IMR-90 (cell line): ENCODE measurements around the gene RYR2. TPM values are rescaled to one million over a fixed set of nuclear protein-coding genes. Genes with fewer than 3 reads are reported as not detected.

Experiments
- ATAC-seq: fragments of 200-7000 bp; cut with Tn5 transposase; 2 replicates; pipeline ENCODE4 v1.9.1; 2020; ENCODE audit warnings: low read depth, mild to moderate bottlenecking, moderate library complexity
- BruUV-seq: library from RNA; stranded (reverse); fragments of 400-500 nt; replicated peaks from 2 replicates; lab custom pipeline; 2021; lab: Mats Ljungman, UMichigan
- CTCF ChIA-PET: fragments of 300-600 bp; formaldehyde crosslinking; extraction: SDS; loops from one replicate; lab custom pipeline; 2021; ENCODE audit warnings: antibody characterized with exemption; lab: Yijun Ruan, JAX
- POLR2A ChIA-PET: fragments of 300-600 bp; sonication (Branson Sonifier 250); formaldehyde crosslinking; loops from one replicate; lab custom pipeline; 2022; ENCODE audit warnings: antibody characterized with exemption; ENCODE audit not compliant: unreplicated experiment; lab: Charles Lee
- DNase-seq: peaks from one replicate; pipeline ENCODE4 v3.0.0; 2013
- H2AFZ ChIP-seq: replicated peaks from 2 replicates; pipeline ENCODE3; 2013; ENCODE audit warnings: low read length, mild to moderate bottlenecking; ENCODE audit not compliant: poor library complexity
- H2AK5ac ChIP-seq: 2 replicates; pipeline ENCODE4 v1.6.1; 2013; ENCODE audit warnings: low read depth, low read length, inconsistent platforms
- H2AK9ac ChIP-seq: replicated peaks from 2 replicates; pipeline ENCODE3; 2013; ENCODE audit warnings: mild to moderate bottlenecking, low read depth, low read length, moderate library complexity; ENCODE audit not compliant: poor library complexity
- H2BK120ac ChIP-seq: 2 replicates; pipeline ENCODE4 v1.6.1; 2013; ENCODE audit warnings: low read depth, low read length, inconsistent platforms
- H2BK15ac ChIP-seq: 3 replicates; pipeline ENCODE4 v1.6.1; 2013; ENCODE audit warnings: low read depth, low read length, inconsistent platforms
- H2BK20ac ChIP-seq: 2 replicates; pipeline ENCODE4 v1.6.1; 2013; ENCODE audit warnings: low read depth, mild to moderate bottlenecking, inconsistent platforms, low read length, moderate library complexity
- H2BK5ac ChIP-seq: 2 replicates; pipeline ENCODE4 v1.6.1; 2013; ENCODE audit warnings: mild to moderate bottlenecking, low read depth, low read length, inconsistent platforms; ENCODE audit not compliant: poor library complexity, severe bottlenecking
- H3K14ac ChIP-seq: replicated peaks from 2 replicates; pipeline ENCODE4 v1.6.1; 2013; ENCODE audit warnings: low read depth, low read length, inconsistent platforms
- H3K18ac ChIP-seq: 2 replicates; pipeline ENCODE4 v1.6.1; 2013; ENCODE audit warnings: low read depth, low read length, control low read depth
- H3K23ac ChIP-seq: 2 replicates; pipeline ENCODE4 v1.6.1; 2013; ENCODE audit warnings: low read depth, low read length, inconsistent platforms
- H3K27ac ChIP-seq: 2 replicates; pipeline ENCODE4 v1.5.1; 2013; ENCODE audit warnings: mild to moderate bottlenecking, control low read depth, low read length; ENCODE audit not compliant: insufficient read depth
- H3K27me3 ChIP-seq: 2 replicates; pipeline ENCODE4 v1.6.1; 2013; ENCODE audit warnings: low read length; ENCODE audit not compliant: control insufficient read depth, insufficient read depth
- H3K36me3 ChIP-seq: 2 replicates; pipeline ENCODE4 v1.6.1; 2013; ENCODE audit warnings: low read length, mixed read lengths; ENCODE audit not compliant: control insufficient read depth, insufficient read depth
- H3K4ac ChIP-seq: 2 replicates; pipeline ENCODE4 v1.6.1; 2013; ENCODE audit warnings: low read depth, low read length, inconsistent platforms
- H3K4me1 ChIP-seq: 2 replicates; pipeline ENCODE4 v1.6.1; 2013; ENCODE audit warnings: low read length, mixed read lengths; ENCODE audit not compliant: control insufficient read depth, insufficient read depth
- H3K4me2 ChIP-seq: 2 replicates; pipeline ENCODE4 v1.6.1; 2013; ENCODE audit warnings: low read depth, mild to moderate bottlenecking, control low read depth, low read length, moderate library complexity
- H3K4me3 ChIP-seq: 2 replicates; pipeline ENCODE4 v1.5.1; 2013; ENCODE audit warnings: low read depth, mild to moderate bottlenecking, control low read depth, low read length, moderate library complexity; ENCODE audit not compliant: insufficient read depth
- H3K56ac ChIP-seq: 2 replicates; pipeline ENCODE4 v1.6.1; 2013; ENCODE audit warnings: low read length, inconsistent platforms; ENCODE audit not compliant: insufficient read depth; ENCODE audit errors: extremely low read depth
- H3K79me1 ChIP-seq, 2 experiments: 2 replicates each; pipeline ENCODE4 v1.6.1; 2013; ENCODE audit warnings: low read length in 2 of 2, inconsistent platforms in 1 of 2, low read depth in 1 of 2
- H3K9ac ChIP-seq: 2 replicates; pipeline ENCODE4 v1.6.1; 2013; ENCODE audit warnings: low read depth, low read length, control low read depth
- H3K9me1 ChIP-seq: 2 replicates; pipeline ENCODE4 v1.6.1; 2013; ENCODE audit warnings: low read length, inconsistent platforms; ENCODE audit not compliant: insufficient read depth
- H3K9me3 ChIP-seq: 2 replicates; pipeline ENCODE4 v1.6.1; 2013; ENCODE audit warnings: low read length; ENCODE audit not compliant: control insufficient read depth, insufficient read depth
- H4K20me1 ChIP-seq: 2 replicates; pipeline ENCODE4 v1.6.1; 2013; ENCODE audit warnings: low read length, inconsistent platforms; ENCODE audit not compliant: insufficient read depth
- H4K5ac ChIP-seq: 2 replicates; pipeline ENCODE4 v1.6.1; 2013; ENCODE audit warnings: mild to moderate bottlenecking, low read depth, low read length, control low read depth
- H4K8ac ChIP-seq, 2 experiments: 2 replicates each; pipeline ENCODE4 v1.6.1; 2013; ENCODE audit warnings: low read depth in 2 of 2, low read length in 2 of 2, control low read depth in 1 of 2, inconsistent platforms in 1 of 2
- H4K91ac ChIP-seq: 2 replicates; pipeline ENCODE4 v1.6.1; 2013; ENCODE audit warnings: low read depth, low read length, inconsistent platforms; ENCODE audit not compliant: insufficient read depth
- BHLHE40 ChIP-seq: fragments of 150-350 bp; IDR thresholded peaks from 2 replicates; pipeline ENCODE4 v1.6.1; 2016; ENCODE audit warnings: mild to moderate bottlenecking, low read depth, low read length
- CEBPB ChIP-seq: IDR thresholded peaks from 2 replicates; pipeline ENCODE4 v1.6.1; 2012; ENCODE audit warnings: low read depth, low read length, improper control_type of control experiment
- CHD1 ChIP-seq: IDR thresholded peaks from 2 replicates; pipeline ENCODE4 v1.6.1; 2012; ENCODE audit warnings: low read depth, low read length, improper control_type of control experiment
- ELK1 ChIP-seq: fragments of 150-350 bp; IDR thresholded peaks from 2 replicates; pipeline ENCODE4 v1.6.1; 2016; ENCODE audit warnings: low read depth, mild to moderate bottlenecking, low read length, moderate library complexity, borderline replicate concordance
- FOS ChIP-seq: fragments of 150-350 bp; IDR thresholded peaks from 2 replicates; pipeline ENCODE4 v1.6.1; 2016; ENCODE audit warnings: low read depth, low read length
- MAFK ChIP-seq: IDR thresholded peaks from 2 replicates; pipeline ENCODE4 v1.6.1; 2012; ENCODE audit warnings: low read depth, low read length, improper control_type of control experiment
- MAZ ChIP-seq: IDR thresholded peaks from 2 replicates; pipeline ENCODE4 v1.6.1; 2012; ENCODE audit warnings: low read depth, mild to moderate bottlenecking, low read length, improper control_type of control experiment, moderate library complexity, borderline replicate concordance
- MXI1 ChIP-seq: IDR thresholded peaks from 2 replicates; pipeline ENCODE4 v1.6.1; 2012; ENCODE audit warnings: low read depth, mild to moderate bottlenecking, low read length, moderate library complexity, borderline replicate concordance
- NFE2L2 ChIP-seq: fragments of 150-350 bp; IDR thresholded peaks from 2 replicates; pipeline ENCODE4 v1.6.1; 2016; ENCODE audit warnings: low read depth, mild to moderate bottlenecking, low read length
- POLR2A ChIP-seq: IDR thresholded peaks from 2 replicates; pipeline ENCODE4 v1.6.1; 2012; ENCODE audit warnings: mild to moderate bottlenecking, low read depth, low read length
- RAD21 ChIP-seq: IDR thresholded peaks from 2 replicates; pipeline ENCODE4 v1.6.1; 2012; ENCODE audit warnings: low read length, improper control_type of control experiment
- RCOR1 ChIP-seq: IDR thresholded peaks from 2 replicates; pipeline ENCODE4 v1.6.1; 2012; ENCODE audit warnings: mild to moderate bottlenecking, low read length, improper control_type of control experiment; ENCODE audit not compliant: insufficient replicate concordance
- RFX5 ChIP-seq: IDR thresholded peaks from 2 replicates; pipeline ENCODE4 v1.8.0; 2012; ENCODE audit warnings: low read depth, mild to moderate bottlenecking, low read length, moderate library complexity
- SMC3 ChIP-seq: fragments of 150-350 bp; IDR thresholded peaks from 2 replicates; pipeline ENCODE4 v1.6.1; 2016; ENCODE audit warnings: low read depth, mild to moderate bottlenecking, antibody characterized with exemption, low read length, moderate library complexity
- WGBS, 2 experiments: methylation state at CpG; one replicate each; pipeline versions ENCODE4 v1.1.5 to v1.1.7; 2013; ENCODE audit warnings: missing lambda C conversion rate in 2 of 2; ENCODE audit not compliant: insufficient read length in 1 of 2; ENCODE audit errors: extremely low coverage in 2 of 2; 5-methylcytosine and 5-hydroxymethylcytosine counted together
- dilution Hi-C: fragments of 300-500 bp; cut with HindIII; formaldehyde crosslinking; loops from one replicate; pipeline ENCODE4 v1.14.3; 2018; ENCODE audit warnings: low sequenced_read_pairs; ENCODE audit not compliant: unreplicated experiment
- in situ Hi-C: fragments of 300-500 bp; cut with MboI; formaldehyde crosslinking; loops from 3 replicates; pipeline ENCODE4 v1.14.3; 2019; ENCODE audit warnings: low sequenced_read_pairs, inconsistent platforms, mixed read lengths
- intact Hi-C: fragments of 100-400 bp; cut with micrococcal nuclease; formaldehyde crosslinking; loops from 2 replicates; pipeline ENCODE4 v1.10.0; 2022
- polyA plus RNA-seq, 3 experiments: library from polyadenylated mRNA; depleted of rRNA; stranded (reverse); fragments of >200 nt; gene quantifications; 2 replicates each; pipeline ENCODE4 v1.2.3, GENCODE V29; 2012; ENCODE audit warnings: low replicate concordance in 1 of 3
- total RNA-seq: library from RNA; depleted of rRNA; stranded (reverse); fragments of >200 nt; gene quantifications from 2 replicates; pipeline ENCODE4 v1.2.3, GENCODE V29; 2012
- TF ChIP-seq, protein P1 (sequence below): conservative IDR thresholded peaks from 2 replicates; pipeline ENCODE4 v1.5.1; 2012; ENCODE audit warnings: mild to moderate bottlenecking, low read depth, low read length, improper control_type of control experiment
- TF ChIP-seq, protein P2 (sequence below): fragments of 150-350 bp; IDR thresholded peaks from 2 replicates; pipeline ENCODE4 v1.6.1; 2017; ENCODE audit warnings: mild to moderate bottlenecking, antibody characterized with exemption, low read length, low read depth

Gene RYR2
- total and polyA plus RNA-seq, 2 of the 4 experiments (the other 2 are of a cell fraction), result not detected

GRCh38 chr1:237709355-237709754 lies 667.4 kb downstream of the RYR2 start:
- Histone ChIP-seq H2AK5ac (no peak overlapping the region), H2AFZ (no peak overlapping the region), H4K91ac (no peak overlapping the region), H3K23ac (no peak overlapping the region), H4K8ac (no peak overlapping the region), H2BK120ac (no peak overlapping the region), H3K27ac (no peak overlapping the region), H2BK20ac (no peak overlapping the region), H3K9me1 (no peaks in the 10 kb centered on the region), H2BK5ac (no peak overlapping the region), H3K9me3 (peaks cover 2% of the 10 kb centered on the region; the same call in 1 of the 2 replicates), H3K18ac (no peak overlapping the region), H3K27me3 (no peaks in the 10 kb centered on the region), H3K36me3 (no peaks in the 10 kb centered on the region), H3K14ac (no peak overlapping the region), H3K79me1 (no peaks in the 10 kb centered on the region), H4K20me1 (no peaks in the 10 kb centered on the region), H3K4me3 (no peak overlapping the region), H3K56ac (no peak overlapping the region), H2BK15ac (no peak overlapping the region), H3K4ac (no peak overlapping the region), H2AK9ac (no peak overlapping the region), H3K4me2 (no peak overlapping the region), H4K5ac (no peak overlapping the region), H3K9ac (no peak overlapping the region), H3K4me1 (no peaks in the 10 kb centered on the region)
- dilution Hi-C loops (no loop called here), in situ Hi-C loops (no loop called here), intact Hi-C loops (no loop called here)
- no peak for ATAC-seq
- CTCF ChIA-PET, result no interaction called here
- DNase-seq, result no peak
- BruUV-seq, result no TSS peak
- TF ChIP-seq, protein P1, sequence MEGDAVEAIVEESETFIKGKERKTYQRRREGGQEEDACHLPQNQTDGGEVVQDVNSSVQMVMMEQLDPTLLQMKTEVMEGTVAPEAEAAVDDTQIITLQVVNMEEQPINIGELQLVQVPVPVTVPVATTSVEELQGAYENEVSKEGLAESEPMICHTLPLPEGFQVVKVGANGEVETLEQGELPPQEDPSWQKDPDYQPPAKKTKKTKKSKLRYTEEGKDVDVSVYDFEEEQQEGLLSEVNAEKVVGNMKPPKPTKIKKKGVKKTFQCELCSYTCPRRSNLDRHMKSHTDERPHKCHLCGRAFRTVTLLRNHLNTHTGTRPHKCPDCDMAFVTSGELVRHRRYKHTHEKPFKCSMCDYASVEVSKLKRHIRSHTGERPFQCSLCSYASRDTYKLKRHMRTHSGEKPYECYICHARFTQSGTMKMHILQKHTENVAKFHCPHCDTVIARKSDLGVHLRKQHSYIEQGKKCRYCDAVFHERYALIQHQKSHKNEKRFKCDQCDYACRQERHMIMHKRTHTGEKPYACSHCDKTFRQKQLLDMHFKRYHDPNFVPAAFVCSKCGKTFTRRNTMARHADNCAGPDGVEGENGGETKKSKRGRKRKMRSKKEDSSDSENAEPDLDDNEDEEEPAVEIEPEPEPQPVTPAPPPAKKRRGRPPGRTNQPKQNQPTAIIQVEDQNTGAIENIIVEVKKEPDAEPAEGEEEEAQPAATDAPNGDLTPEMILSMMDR, result no peak
- no peak for TF ChIP-seq CEBPB
- TF ChIP-seq MAZ, result no peak
- no peak for TF ChIP-seq ELK1
- no peak for TF ChIP-seq BHLHE40
- TF ChIP-seq POLR2A, result no peak
- no peak for TF ChIP-seq MXI1
- no peak for TF ChIP-seq SMC3
- TF ChIP-seq CHD1, result no peak
- no peak for TF ChIP-seq MAFK
- TF ChIP-seq NFE2L2, result no peak
- TF ChIP-seq, protein P2, sequence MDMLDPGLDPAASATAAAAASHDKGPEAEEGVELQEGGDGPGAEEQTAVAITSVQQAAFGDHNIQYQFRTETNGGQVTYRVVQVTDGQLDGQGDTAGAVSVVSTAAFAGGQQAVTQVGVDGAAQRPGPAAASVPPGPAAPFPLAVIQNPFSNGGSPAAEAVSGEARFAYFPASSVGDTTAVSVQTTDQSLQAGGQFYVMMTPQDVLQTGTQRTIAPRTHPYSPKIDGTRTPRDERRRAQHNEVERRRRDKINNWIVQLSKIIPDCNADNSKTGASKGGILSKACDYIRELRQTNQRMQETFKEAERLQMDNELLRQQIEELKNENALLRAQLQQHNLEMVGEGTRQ, result no peak
- TF ChIP-seq RFX5, result no peak
- no peak for TF ChIP-seq RCOR1
- TF ChIP-seq RAD21, result no peak
- no peak for TF ChIP-seq FOS
- no CpG with 5 or more reads among the region's 3 CpGs for WGBS, 2 experiments
- POLR2A ChIA-PET, result no interaction called here
